Measurements from ENCODE around the gene STK24. TPM values are rescaled to one million over a fixed set of nuclear protein-coding genes. Genes with fewer than 3 reads are reported as not detected.

The STK24 gene
- total and polyA plus RNA-seq, 2 of the 8 experiments (the other 6 are each of a cell fraction or from before 2014, with no cell fraction given), result 62.8 to 143 TPM

GRCh38 chr13:98492335-98493041 is 84.4 kb downstream of the STK24 start:
- Histone ChIP-seq H3K27ac (ENCODE audit: low read depth, low read length) (no peak overlapping the region), H4K91ac (replicated peaks; ENCODE audit: insufficient read length, low read length) (no peak overlapping the region), H3K4me2 (ENCODE audit: insufficient read depth in 1 of 2, low read depth in 2 of 2, low read length in 2 of 2) (peak overlapping the region; percentile 38 to 51; a peak in 3 of 4 replicates), H3K4me3 (ENCODE audit: extremely low read depth in 1 of 4, insufficient read depth in 2 of 4, low read depth in 3 of 4, low read length in 4 of 4) (peak overlapping the region in 1 of 4 experiments; percentile 5; a peak in 2 of 8 replicates), H3K14ac (ENCODE audit: insufficient read length) (no peak overlapping the region), H3K4me1 (replicated peaks in 1 of 4; ENCODE audit: control insufficient read depth in 3 of 4, insufficient read depth in 4 of 4, low read length in 3 of 4) (peaks cover 11 to 25% (median 23%) of the 10 kb centered on the region in 4 experiments), H3K79me1 (ENCODE audit: low read depth, low read length) (peaks cover 24% of the 10 kb centered on the region), H3K9me3 (ENCODE audit: insufficient read depth in 2 of 2, low read depth in 1 of 2, low read length in 1 of 2) (no peaks in the 10 kb centered on the region), H4K5ac (ENCODE audit: insufficient read length, low read depth, low read length) (peak overlapping the region; percentile 55), H3K23ac (ENCODE audit: insufficient read length) (no peak overlapping the region), H2AK5ac (ENCODE audit: low read depth, low read length) (no peak overlapping the region), H3K79me2 (ENCODE audit: control insufficient read depth in 1 of 2, insufficient read depth in 2 of 2, low read length in 2 of 2) (peaks cover 0 to 94% of the 10 kb centered on the region in 2 experiments; a peak in 3 of 4 replicates), H3K4ac (replicated peaks; ENCODE audit: insufficient read length, low read depth, low read length) (no peak overlapping the region), H2BK12ac (ENCODE audit: low read depth, low read length) (no peak overlapping the region; the same call in 1 of the 2 replicates), H4K8ac (ENCODE audit: extremely low read depth, insufficient read depth, low read length) (no peak overlapping the region), H2BK20ac (ENCODE audit: low read length) (no peak overlapping the region), H3K23me2 (ENCODE audit: low read depth, low read length) (no peaks in the 10 kb centered on the region), H3K56ac (replicated peaks; ENCODE audit: insufficient read length, low read depth, low read length) (no peak overlapping the region), H2BK120ac (replicated peaks; ENCODE audit: low read depth, low read length) (no peak overlapping the region), H3K18ac (ENCODE audit: extremely low read depth, low read length) (no peak overlapping the region), H2AFZ (ENCODE audit: low read length) (no peak overlapping the region), H3K9ac (replicated peaks in 1 of 4; ENCODE audit: extremely low read depth in 1 of 4, low read depth in 3 of 4, low read length in 3 of 4) (no peak overlapping the region), H2BK15ac (ENCODE audit: low read length) (no peak overlapping the region), H3K27me3 (replicated peaks in 1 of 4; ENCODE audit: control insufficient read depth in 3 of 4, extremely low read depth in 1 of 4, insufficient read depth in 3 of 4, low read length in 3 of 4) (no peaks in the 10 kb centered on the region), H3K36me3 (ENCODE audit: control insufficient read depth in 2 of 4, insufficient read depth in 4 of 4, low read length in 3 of 4) (no peaks in the 10 kb centered on the region), H4K20me1 (replicated peaks in 1 of 2; ENCODE audit: control insufficient read depth in 1 of 2, insufficient read depth in 2 of 2, low read length in 2 of 2) (peaks cover 12 to 28% of the 10 kb centered on the region in 2 experiments), H2BK5ac (ENCODE audit: low read depth, low read length) (no peak overlapping the region)
- 29% methylated on average over 6 of the region's 6 CpGs; no CpG with 5 or more reads in 1 of the 2 experiments for WGBS, 2 experiments (ENCODE audit: extremely low coverage in 1 of 2, insufficient coverage in 1 of 2, insufficient read length in 1 of 2, insufficient replicate concordance in 2 of 2, low coverage in 1 of 2, low lambda C conversion rate in 2 of 2, missing lambda C conversion rate in 1 of 2)
- ChIA-PET POLR2A (ENCODE audit: partially characterized antibody) (interaction anchor here (0.8 to 1.1 kb wide), 4 partner anchors 9 to 176 kb away, joined by 3 to 4 read pairs (median 3); no protein-coding TSS in a partner anchor), CTCF (ENCODE audit: partially characterized antibody) (interaction anchor here (0.7 to 1.3 kb wide), 3 partner anchors 9 to 179 kb away, joined by 3 read pairs; no protein-coding TSS in a partner anchor)
- FAIRE-seq (no peak), DNase-seq (ENCODE audit: low read depth in 1 of 2, low spot score in 2 of 2) (no peak)
- TF ChIP-seq ATF3 (IDR thresholded peaks at IDR 0.05; ENCODE audit: insufficient read depth, low read depth, low read length), result no peak
- no peak for TF ChIP-seq TEAD4 (IDR thresholded peaks at IDR 0.05; ENCODE audit: low read depth, low read length)
- TF ChIP-seq FOSL1 (IDR thresholded peaks at IDR 0.05; ENCODE audit: insufficient read depth, low read depth, low read length), result no peak
- no peak for TF ChIP-seq CREB1 (IDR thresholded peaks at IDR 0.05)
- TF ChIP-seq ASH2L (IDR thresholded peaks at IDR 0.05; ENCODE audit: low read length), result peak; percentile 18
- no peak for TF ChIP-seq CTBP2 (IDR thresholded peaks at IDR 0.05; ENCODE audit: borderline replicate concordance, insufficient read depth, insufficient read length, low read length)
- no peak for TF ChIP-seq POLR2AphosphoS5 (IDR thresholded peaks at IDR 0.05; ENCODE audit: low read depth, low read length)
- no peak for TF ChIP-seq GABPA (IDR thresholded peaks at IDR 0.05; ENCODE audit: borderline replicate concordance, insufficient read depth, low read length)
- no peak for TF ChIP-seq BCL11A (IDR thresholded peaks at IDR 0.05; ENCODE audit: low read depth in 2 of 2, low read length in 2 of 2)
- TF ChIP-seq KDM5A (IDR thresholded peaks at IDR 0.05; ENCODE audit: low read length), result no peak
